ENCODE data around the gene F8. TPM values are rescaled to one million over a fixed set of nuclear protein-coding genes. Genes with fewer than 3 reads are reported as not detected.
A peak's percentile ranks its signal among the peaks of the same experiment; 100 is the strongest.

The F8 gene
- total and polyA plus RNA-seq, 9 of the 15 experiments (the other 6 are each of a cell fraction or from before 2014, with no cell fraction given): 0.41 to 3.8 (median 0.91) TPM

GRCh38 chrX:154827194-154828015 lies 195.1 kb downstream of the F8 start:
- no peak overlapping the region for H3K4me3 ChIP-seq

More at GRCh38 chrX:154827194-154828015, 195.1 kb downstream of the F8 start:
- in situ Hi-C loops (cut with MboI): no loop called here
- FAIRE-seq (no peak), DNase-seq (ENCODE audit: extremely low read depth in 1 of 4, low spot score in 3 of 4) (no peak), ATAC-seq (no peak)
- Histone ChIP-seq H4K20me1 (replicated peaks; ENCODE audit: control insufficient read depth, insufficient read depth, low read length) (no peaks in the 10 kb centered on the region), H3K9me3 (replicated peaks; ENCODE audit: control insufficient read depth, insufficient read depth, low read depth, low read length) (no peaks in the 10 kb centered on the region), H3K27ac (ENCODE audit: extremely low read depth, low read depth, low read length) (0 out of 3 replicates have a peak overlapping the region, but pooled peaks have one; percentile 22), H3K4me1 (replicated peaks in 1 of 2; ENCODE audit: control insufficient read depth in 2 of 2, insufficient read depth in 2 of 2, low read length in 2 of 2) (peaks cover 4 to 28% of the 10 kb centered on the region in 2 experiments), H3K9ac (ENCODE audit: insufficient read depth in 1 of 2, low read depth in 2 of 2, low read length in 2 of 2) (peak overlapping the region; percentile 28 to 37; a peak in 2 of 4 replicates), H3K36me3 (ENCODE audit: control insufficient read depth, insufficient read depth, low read length) (no peaks in the 10 kb centered on the region), H3K4me2 (ENCODE audit: insufficient read depth, low read length) (peak overlapping the region; percentile 41; the same call in 1 of the 2 replicates), H3K9me1 (ENCODE audit: control insufficient read depth, insufficient read depth, low read length) (no peaks in the 10 kb centered on the region), H3K27me3 (ENCODE audit: control insufficient read depth in 2 of 2, insufficient read depth in 2 of 2, low read length in 2 of 2) (no peaks in the 10 kb centered on the region), H2AFZ (ENCODE audit: low read depth, low read length) (peak overlapping the region; percentile 85), H3K79me2 (ENCODE audit: control insufficient read depth, insufficient read depth, low read length) (no peaks in the 10 kb centered on the region)
- TF ChIP-seq ZNF12 (CRISPR knock-in tag; IDR thresholded peaks at IDR 0.05): peak; percentile 91
- TF ChIP-seq ZNF121 (CRISPR knock-in tag; conservative IDR thresholded peaks at IDR 0.05): no peak
- peak; percentile 35; the same call in 1 of the 2 replicates for TF ChIP-seq L3MBTL2 (IDR thresholded peaks at IDR 0.05)
- TF ChIP-seq MGA (IDR thresholded peaks at IDR 0.05): 0 out of 2 replicates have a peak, but pooled peaks have one; percentile 28
- whole genome bisulfite sequencing (ENCODE audit: insufficient coverage, low coverage, missing lambda C conversion rate): 24% methylated on average over 4 of the region's 4 CpGs
- POLR2A ChIA-PET: interaction anchor here (0.7 to 1.3 kb wide), 5 partner anchors 9 to 199 kb away, joined by 3 to 4 read pairs (median 3); partner anchors contain the start of gene FUNDC2
- intact Hi-C loops (cut with micrococcal nuclease): no loop called here
- no TSS peak for BruUV-seq (replicated peaks)
- CTCF ChIA-PET (ENCODE audit: low intra/inter-chr PET ratio): no interaction called here

Measured in K562 (cell line).